ENCODE results near the gene VPS29.

GRCh38 chr12:110453569-110454296, 48.2 kb downstream of the VPS29 start:
- TF ChIP-seq POLR2AphosphoS5 (IDR thresholded peaks at IDR 0.05; ENCODE audit: low read depth) (no peak), SPI1 (IDR thresholded peaks at IDR 0.05; ENCODE audit: borderline replicate concordance, low read depth) (no peak), CTCF (IDR thresholded peaks at IDR 0.05; ENCODE audit: insufficient read depth, low read length) (no peak), REST (IDR thresholded peaks at IDR 0.05; ENCODE audit: insufficient replicate concordance, low read depth) (no peak)
